Mucosa of descending colon (tissue), 3 donors: ENCODE results near the gene PHACTR2. TPM values are rescaled to one million over a fixed set of nuclear protein-coding genes. Genes with fewer than 3 reads are reported as not detected.
A peak's percentile ranks its signal among the peaks of the same experiment; 100 is the strongest.

Experiments used
- ATAC-seq: fragments of 200-7000 bp; cut with Tn5 transposase; one replicate; pipeline ENCODE4 v1.9.1; 2020; ENCODE audit warnings: mild to moderate bottlenecking, moderate library complexity
- DNase-seq, 3 donors: peaks; one replicate each; pipeline ENCODE4 v3.0.0-alpha.2; 2020
- H3K36me3 ChIP-seq: fragments of 200-600 bp; one replicate; pipeline ENCODE4 v1.8.0; 2021; ENCODE audit warnings: low read depth, mild to moderate bottlenecking
- H3K4me1 ChIP-seq: fragments of 200-600 bp; one replicate; pipeline ENCODE4 v1.8.0; 2021; ENCODE audit warnings: low read depth, mild to moderate bottlenecking
- H3K4me3 ChIP-seq: fragments of 200-600 bp; one replicate; pipeline ENCODE4 v1.8.0; 2021; ENCODE audit warnings: mild to moderate bottlenecking
- H3K9me3 ChIP-seq: fragments of 200-600 bp; one replicate; pipeline ENCODE4 v1.8.0; 2021; ENCODE audit warnings: mild to moderate bottlenecking
- CTCF ChIP-seq: fragments of 200-600 bp; IDR thresholded peaks from one replicate; pipeline ENCODE4 v1.8.0; 2022; ENCODE audit warnings: antibody characterized with exemption, mild to moderate bottlenecking
- intact Hi-C, 2 donors: fragments of 100-400 bp; cut with DNase I in 1 of 2; cut with micrococcal nuclease in 1 of 2; formaldehyde crosslinking; loops; one replicate each; pipeline versions ENCODE4 v1.11.0 to v1.11.1; 2022; cut with DNase I, micrococcal nuclease
- total RNA-seq, 3 donors: library from RNA; stranded (reverse); fragmentation: NEBNext Ultra II Directional in 2 of 3; extraction: Animal tissue kit (Norgen Biotek cat#: 25700) in 2 of 3; gene quantifications; one replicate each; pipeline versions ENCODE4 v1.2.1 to v1.2.4, GENCODE V29; 2021 to 2023
- donor health status: DM: no; HTN: no; CAD: no; lungs with moderate emphysema.
- donor health status: DM: no; HTN: no; CAD: no.
- donor health status: DM: no; HTN: yes; CAD: no.

The PHACTR2 gene
- total RNA-seq, 3 donors from 2014 or later = 49.5 to 70.8 (median 53.4) TPM

GRCh38 chr6:143711714-143712113, 33.9 kb downstream of the PHACTR2 start:
- no peaks in the 10 kb centered on the region for H3K36me3 ChIP-seq
- no peaks in the 10 kb centered on the region for H3K9me3 ChIP-seq
- no peak for ATAC-seq
- intact Hi-C loops = no loop called here
- TF ChIP-seq CTCF = no peak
- H3K4me1 ChIP-seq = no peaks in the 10 kb centered on the region
- H3K4me3 ChIP-seq = no peak overlapping the region
- no peak for DNase-seq

- Histone ChIP-seq H3K4me1 (no peaks in the 10 kb centered on the region), H3K4me3 (no peak overlapping the region), H3K36me3 (no peaks in the 10 kb centered on the region), H3K9me3 (no peaks in the 10 kb centered on the region)
- TF ChIP-seq CTCF = no peak
- ATAC-seq (no peak), DNase-seq (no peak)
- intact Hi-C loops = no loop called here
Measured at GRCh38 chr6:143718472-143718871, 40.7 kb downstream of the PHACTR2 start.

GRCh38 chr6:143721642-143722041, 43.9 kb downstream of the PHACTR2 start:
- DNase-seq (no peak), ATAC-seq (peak; percentile 77)
- H3K36me3 ChIP-seq = no peaks in the 10 kb centered on the region
- no peaks in the 10 kb centered on the region for H3K9me3 ChIP-seq
- intact Hi-C loops = no loop called here
- H3K4me1 ChIP-seq = no peaks in the 10 kb centered on the region
- H3K4me3 ChIP-seq = no peak overlapping the region
- no peak for TF ChIP-seq CTCF

- intact Hi-C loops = no loop called here
- no peak overlapping the region for H3K4me3 ChIP-seq
- H3K9me3 ChIP-seq = no peaks in the 10 kb centered on the region
- H3K4me1 ChIP-seq = no peaks in the 10 kb centered on the region
- no peak for DNase-seq
- ATAC-seq = no peak
- H3K36me3 ChIP-seq = no peaks in the 10 kb centered on the region
- TF ChIP-seq CTCF = no peak
Measured at GRCh38 chr6:143724876-143725275, 47.1 kb downstream of the PHACTR2 start.

DNA sequence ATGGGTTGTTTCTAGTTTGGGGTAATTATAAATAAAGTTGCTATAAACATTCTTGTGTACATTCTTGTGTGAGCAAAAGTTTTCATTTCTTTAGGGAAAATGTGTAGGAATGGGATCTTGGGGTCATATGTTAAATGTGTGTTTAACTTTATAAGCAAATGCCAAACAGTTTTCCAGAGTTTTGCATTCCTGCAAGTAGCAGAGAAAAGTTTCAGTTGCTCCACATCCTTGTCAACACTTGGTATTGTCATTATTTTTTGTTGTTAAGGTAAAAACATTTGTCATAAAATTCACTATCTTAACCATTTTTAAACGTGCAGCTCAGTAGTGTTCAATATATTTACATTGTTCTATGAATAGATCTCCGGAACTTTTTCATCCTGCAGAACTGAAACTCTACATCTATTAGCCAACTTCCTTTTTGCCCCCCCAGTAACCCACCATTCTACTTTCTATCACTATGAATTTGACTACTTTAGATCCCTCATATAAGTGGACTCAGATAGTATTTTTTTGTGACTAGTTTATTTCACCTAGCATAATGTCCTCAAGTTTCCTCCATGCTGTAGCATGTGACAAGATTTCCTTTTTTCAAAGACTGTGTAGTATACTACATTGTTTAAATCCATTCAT, 48.4 kb downstream of the PHACTR2 start:
- TF ChIP-seq CTCF = no peak
- Histone ChIP-seq H3K9me3 (no peaks in the 10 kb centered on the region), H3K4me3 (no peak overlapping the region), H3K4me1 (no peaks in the 10 kb centered on the region), H3K36me3 (no peaks in the 10 kb centered on the region)
- ATAC-seq (no peak), DNase-seq (no peak)
- intact Hi-C loops = no loop called here

GRCh38 chr6:143727035-143727434, 49.3 kb downstream of the PHACTR2 start:
- Histone ChIP-seq H3K4me1 (peaks cover 2% of the 10 kb centered on the region), H3K9me3 (no peaks in the 10 kb centered on the region), H3K4me3 (no peak overlapping the region), H3K36me3 (no peaks in the 10 kb centered on the region)
- TF ChIP-seq CTCF = no peak
- DNase-seq (no peak), ATAC-seq (no peak)
- intact Hi-C loops = no loop called here
